ENCODE data around the gene HEPACAM.

The HEPACAM gene

DNA sequence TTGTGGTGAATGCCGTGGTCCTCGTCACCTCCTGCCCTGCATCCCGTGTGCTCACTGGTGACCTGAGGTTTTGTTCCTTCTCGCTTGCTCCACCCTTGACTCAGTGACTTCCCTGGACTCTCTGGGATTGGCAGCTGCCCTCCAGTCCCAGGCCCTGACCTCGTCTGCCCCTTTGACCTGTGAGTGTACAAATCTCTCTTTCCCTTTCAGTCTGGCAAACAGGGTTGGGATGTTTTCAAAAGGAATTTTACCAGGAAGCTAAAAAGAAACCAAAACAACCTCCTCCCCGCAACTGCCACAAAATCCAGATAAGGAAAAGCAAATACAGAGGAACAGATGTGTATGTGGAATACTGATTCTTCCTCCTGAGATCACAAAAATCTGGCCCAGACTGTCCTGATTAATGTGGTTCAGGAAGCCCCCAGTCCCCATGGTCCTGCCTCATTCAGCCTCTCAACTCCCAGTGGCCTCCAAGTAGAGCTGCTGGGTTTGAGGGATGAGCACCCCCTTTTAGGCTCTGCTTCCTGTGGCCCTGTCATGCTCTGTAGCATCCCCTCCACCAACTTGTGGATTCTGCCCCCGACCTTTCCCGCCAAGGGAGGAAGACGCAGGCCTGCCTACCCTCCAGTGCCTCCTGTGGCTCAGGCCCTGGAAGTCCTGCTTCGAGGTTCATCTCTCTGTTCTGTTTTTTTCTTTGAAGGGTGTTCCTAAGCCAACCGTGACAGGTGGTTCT is 53.3 kb downstream of the HEPACAM start:
- DNase-seq: no peak

DNA sequence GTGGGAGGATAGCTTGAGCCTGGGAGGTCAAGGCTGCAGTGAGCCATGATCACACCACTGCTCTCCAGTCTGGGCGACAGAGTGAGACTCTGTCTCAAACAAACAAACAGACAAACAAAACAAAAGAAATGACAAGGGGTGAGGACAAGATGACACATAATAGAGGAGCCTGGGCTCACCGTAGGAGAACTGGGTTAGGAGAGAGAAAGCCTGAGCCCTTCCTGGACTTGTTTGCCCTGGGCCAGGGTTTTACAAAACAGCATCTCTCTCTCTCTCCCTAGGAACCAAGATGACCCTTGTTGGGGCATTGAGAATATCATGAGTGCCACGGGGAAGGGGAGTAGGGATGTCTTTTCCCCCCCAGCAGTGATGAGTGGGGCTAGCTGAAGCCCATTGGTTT is 54.9 kb downstream of the HEPACAM start:
- no peak for DNase-seq

DNA sequence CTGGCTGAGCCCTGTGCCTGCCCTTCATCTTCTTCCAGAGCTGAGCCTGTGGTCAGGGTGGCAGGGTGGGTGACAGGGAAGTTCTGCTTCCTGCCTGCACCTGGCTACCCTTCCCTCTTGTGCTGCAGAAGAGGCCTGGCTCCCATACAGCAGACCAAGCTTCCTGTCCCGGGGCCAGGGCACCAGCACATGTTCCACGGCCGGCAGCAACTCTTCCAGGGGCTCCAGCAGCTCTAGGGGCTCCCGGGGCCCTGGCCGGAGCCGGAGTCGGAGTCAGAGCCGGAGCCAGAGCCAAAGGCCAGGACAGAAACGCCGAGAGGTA is 55.6 kb downstream of the HEPACAM start:
- DNase-seq: no peak

DNA sequence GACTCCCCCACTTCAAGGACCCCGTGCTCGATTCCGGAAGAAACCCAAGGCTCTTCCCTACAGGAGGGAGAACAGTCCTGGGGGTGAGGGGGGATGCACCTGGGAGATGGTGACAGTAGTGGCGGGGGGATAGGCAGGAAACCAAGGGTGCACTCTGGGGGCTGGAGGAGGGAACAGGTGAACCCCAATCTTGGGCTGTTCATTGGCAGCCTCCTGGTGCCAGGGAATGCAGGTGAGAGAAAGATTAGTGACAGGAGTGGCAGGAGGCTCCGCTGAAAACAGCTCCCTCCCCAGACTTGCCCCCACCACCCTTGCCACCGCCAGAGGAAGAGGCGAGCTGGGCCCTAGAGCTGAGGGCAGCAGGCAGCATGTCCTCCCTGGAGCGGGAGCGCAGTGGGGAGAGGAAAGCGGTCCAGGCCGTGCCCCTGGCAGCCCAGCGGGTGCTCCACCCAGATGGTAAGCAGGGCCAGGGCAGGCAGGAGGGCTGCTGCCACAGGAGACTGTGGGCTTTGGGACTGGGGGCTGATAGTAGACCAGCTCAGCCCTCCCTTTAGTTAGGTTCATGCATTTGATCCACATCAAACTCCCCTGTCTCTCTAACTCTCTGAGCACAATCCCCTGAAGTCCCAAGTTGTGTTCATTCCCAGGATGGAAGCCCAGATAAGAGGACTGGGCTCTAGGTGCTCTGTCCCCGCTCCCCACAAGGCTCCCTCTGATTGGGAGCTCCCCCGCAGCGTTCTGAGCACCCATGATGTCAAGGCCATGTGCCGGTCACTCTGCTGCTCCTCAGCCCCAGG is 56.2 kb downstream of the HEPACAM start:
- DNase-seq: no peak

DNA sequence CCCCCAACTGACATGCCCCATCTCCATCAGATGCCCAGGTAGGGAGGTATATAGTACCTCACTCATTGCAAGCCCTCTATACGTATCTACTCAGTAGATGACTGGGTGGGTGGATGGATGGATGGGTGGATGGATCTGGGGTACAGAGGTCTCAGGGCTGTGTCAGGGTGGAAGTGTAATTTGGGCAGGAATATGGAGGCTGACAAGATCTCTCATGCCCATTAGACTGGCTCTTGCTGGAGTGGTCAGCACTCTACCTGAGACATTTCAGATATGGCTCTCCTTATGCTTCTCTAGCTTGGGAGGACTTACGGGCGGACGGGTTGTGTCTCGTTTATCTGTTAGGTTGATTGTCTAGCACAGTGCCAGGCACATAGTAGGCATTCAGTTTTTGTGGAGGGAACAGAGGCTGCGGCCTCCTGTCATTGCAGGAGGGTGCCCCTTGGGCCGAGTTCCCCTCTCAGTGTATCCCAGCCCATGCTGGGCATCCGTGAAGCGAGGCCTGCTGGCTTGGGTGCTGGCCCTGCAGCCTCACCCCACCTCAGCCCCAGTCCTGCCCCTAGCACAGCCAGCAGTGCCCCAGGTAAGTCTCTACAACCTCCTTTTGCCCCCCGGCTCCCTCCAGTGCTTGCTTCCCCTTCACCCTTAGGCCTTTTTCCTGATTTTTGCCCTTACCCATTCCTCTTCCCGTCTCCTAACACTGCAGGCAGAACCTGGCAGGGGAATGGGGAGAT is 56.9 kb downstream of the HEPACAM start:
- DNase-seq: no peak

DNA sequence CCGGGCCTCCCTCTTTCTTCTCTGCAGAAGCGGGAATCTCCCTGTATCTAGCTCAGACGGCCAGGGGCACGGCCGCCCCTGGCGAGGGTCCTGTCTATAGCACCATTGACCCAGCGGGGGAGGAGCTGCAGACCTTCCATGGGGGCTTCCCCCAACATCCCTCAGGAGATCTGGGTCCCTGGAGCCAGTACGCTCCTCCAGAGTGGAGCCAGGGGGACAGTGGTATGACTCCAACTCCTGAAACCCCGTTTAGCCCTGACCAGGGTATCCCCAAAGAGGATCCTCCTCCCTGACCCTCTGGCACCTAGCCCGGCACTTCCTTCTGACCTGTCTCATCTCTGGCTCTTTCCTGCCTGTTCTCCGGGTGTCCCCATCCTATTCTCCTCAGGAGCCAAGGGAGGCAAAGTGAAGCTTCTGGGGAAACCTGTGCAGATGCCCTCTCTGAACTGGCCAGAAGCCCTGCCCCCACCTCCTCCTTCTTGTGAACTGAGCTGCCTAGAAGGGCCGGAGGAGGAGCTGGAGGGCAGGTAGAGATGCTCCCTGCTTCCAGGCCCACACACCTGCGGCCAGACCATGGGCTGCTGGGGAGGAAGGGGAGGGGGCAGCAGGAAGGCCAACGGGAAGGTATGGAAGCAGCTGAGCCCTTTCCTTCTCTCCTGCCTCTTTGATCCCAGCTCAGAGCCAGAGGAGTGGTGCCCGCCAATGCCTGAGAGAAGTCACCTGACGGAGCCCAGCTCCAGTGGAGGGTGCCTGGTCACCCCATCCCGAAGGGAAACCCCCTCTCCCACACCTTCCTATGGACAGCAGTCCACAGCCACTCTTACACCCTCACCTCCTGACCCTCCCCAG is 57.7 kb downstream of the HEPACAM start:
- DNase-seq: no peak

DNA sequence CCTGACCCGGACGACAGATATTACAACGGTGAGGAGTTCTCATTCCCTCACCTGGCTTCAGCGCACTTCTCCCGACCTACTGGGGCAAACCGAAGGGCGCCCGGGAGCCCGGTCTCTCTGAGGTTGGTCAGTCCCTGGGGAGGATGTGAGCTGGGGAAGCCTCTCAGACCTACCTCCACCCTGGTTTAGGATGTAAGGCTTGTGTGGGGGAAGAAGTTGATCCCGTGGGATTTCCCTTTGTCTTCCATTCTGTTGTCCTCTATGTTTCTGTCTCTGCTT is 58.3 kb downstream of the HEPACAM start:
- no peak for DNase-seq

DNA sequence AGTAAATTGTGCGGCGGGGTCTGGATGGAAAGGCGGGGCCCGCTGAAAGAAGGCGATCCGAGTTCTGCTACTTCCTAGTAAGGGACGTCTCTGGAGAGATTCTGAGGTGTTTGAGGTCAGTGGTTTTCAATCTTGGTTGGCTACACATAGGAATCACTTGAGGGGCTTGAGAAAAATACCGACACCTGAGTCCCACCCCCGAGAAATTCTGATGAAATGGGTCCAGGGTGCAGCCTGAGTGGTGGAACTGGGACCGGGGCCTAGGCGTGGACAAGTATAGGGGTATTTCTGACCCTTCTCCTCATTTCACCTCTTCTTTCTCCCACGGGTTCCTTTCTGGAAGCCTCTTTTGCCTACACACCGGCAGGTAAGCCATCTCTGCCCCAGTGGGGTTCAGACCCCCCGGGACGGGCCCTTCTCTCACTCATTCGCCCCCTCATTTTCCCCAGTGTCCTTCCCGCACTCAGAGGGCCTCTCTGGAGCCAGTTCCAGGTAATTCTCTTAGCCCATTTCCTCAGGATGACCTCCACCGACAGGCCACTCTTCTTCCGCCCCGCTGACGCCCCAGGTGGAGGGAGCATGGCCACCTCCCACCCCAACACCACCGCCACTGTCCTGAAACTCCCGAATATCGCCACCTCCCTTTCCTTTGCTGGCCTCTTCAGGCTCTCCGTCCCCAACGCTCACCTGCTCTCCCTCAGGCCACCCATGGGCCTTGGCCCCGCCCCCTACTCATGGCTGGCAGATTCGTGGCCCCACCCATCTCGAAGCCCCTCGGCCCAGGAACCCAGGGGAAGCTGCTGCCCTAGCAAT is 58.8 kb downstream of the HEPACAM start:
- DNase-seq: no peak

DNA sequence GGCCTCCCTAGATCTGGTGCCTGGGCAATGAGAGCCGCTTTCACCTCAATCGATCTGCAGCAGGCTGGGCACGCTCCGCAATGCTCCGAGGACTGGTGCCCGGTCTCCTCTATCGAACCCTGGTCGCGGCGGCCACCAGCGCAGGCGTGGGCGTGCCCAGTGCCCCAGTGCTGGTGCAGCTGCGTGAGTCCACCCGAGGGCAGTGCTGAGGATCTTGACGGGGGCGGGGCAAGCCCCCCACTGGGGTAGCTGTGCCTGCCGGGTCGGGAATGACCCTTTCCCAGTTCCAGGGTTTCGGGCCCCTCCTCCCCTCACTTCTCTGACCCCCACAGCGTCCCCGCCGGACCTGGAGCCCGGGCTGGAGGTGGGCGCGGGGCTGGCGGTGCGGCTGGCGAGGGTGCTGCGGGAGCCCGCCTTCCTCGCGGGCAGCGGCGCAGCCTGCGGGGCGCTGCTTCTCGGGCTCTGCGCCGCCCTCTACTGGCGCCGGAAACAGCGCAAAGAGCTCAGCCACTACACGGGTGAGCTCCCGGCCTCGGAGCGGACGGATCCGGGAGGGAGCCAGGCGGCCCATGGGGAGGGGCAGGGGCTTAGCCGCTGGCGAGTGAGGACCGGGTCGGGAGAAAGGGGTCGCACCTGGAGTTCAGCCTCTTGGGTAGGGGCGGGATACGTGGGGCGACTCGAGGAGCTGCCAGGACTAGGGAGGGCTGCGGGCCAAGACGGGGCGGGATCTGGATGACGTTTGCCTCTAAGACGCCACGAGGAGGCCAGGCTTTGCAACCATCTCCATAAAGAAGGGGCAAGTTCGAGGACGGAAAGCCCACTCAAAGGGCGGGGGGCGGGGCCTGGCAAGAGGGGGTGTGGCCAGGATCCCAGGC is 59.7 kb downstream of the HEPACAM start:
- DNase-seq: peak; percentile 87 to 88

DNA sequence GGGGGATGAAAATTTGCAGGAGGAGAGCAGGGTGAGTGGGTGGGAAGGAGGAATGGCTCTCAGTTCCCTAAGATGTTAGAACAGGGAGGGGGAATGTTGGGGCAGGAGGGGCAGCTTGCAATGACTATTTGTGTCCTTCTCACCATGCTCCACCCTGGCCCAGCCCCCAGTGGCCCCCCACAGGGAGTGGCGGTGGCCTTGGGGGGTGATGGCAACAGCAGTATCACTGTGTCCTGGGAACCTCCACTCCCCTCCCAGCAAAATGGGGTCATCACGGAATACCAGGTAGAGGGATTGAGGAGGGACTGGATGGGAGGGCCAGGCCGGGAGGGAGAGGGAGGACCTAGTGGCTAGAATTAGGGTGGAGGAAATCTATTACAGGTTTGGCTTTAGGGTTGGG is 60.4 kb downstream of the HEPACAM start:
- DNase-seq: no peak

DNA sequence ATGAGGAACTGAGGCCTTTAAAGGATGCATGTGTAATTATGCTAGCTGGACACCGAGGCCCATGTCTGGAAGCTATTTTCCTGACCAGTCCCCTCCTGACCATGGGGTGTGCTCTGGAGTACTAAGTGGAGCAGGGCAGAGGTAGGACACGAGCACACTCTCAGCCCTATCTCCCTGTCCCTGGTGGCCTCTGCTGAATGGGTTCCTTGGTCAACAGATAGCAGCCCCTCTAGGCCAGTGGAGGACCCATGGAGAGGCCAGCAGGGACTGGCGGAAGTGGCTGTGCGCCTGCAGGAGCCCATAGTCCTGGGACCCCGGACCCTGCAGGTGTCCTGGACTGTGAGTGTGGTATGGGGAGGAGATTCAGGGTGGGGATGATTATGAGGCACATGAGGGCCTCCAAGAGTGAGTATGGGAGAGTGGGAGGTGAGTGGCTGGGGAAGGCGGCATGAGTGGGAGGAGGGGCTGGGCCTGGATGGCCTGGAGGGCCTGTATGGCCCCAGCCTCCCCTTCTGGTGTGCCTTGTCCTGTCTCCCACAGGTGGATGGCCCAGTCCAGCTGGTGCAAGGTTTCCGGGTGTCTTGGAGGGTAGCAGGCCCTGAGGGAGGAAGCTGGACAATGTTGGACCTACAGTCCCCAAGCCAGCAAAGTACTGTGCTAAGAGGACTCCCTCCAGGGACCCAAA is 61.1 kb downstream of the HEPACAM start:
- DNase-seq: no peak

DNA sequence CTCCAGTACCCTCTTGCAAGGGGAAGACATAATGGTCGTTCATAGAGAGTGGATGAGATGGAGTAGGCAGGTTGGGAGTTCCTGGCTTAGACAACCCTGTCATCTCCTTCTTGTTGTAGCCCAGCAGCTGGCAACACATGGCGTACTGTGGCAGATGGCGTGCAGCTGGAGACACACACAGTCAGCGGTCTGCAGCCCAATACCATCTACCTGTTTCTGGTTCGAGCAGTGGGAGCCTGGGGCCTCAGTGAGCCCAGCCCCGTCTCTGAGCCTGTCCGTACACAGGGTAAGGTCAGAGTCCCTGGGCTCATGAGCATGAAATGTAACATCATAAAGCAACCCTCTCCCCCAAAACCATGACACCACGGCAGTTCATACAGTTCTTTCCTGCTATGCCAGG is 61.9 kb downstream of the HEPACAM start:
- DNase-seq: no peak

DNA sequence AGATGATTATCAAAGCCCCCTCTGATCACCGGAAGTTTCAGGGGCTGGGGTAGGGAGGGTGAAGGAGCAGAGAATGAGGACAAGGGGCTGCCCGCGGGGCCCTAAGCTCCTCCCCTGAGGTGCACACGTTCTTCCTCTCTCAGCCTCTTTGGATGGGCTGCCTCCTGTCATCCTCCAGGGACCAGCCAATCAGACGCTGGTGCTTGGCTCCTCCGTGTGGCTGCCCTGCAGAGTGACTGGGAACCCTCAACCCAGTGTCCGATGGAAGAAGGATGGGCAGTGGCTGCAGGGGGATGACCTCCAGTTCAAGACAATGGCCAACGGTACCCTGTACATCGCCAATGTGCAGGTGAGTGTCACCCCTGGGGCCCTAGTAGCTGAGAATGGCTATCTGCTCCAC is 63.1 kb downstream of the HEPACAM start:
- no peak for DNase-seq

DNA sequence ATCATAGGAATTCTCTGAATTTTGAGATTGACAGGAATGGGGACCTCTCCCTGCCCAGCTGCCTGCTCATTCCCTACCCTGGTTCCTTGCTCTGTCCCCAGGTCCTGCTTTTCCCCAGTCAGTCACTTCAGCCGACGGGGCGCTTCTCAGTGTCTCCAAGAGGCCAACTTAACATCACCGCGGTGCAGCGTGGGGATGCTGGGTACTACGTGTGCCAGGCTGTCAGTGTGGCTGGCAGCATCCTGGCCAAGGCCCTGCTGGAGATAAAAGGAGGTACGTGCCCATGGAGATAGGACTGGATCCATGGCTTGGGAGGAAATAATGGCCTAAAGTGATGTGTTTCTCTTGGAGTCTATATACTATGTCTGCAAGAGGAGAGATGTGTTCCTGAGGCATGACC is 63.6 kb downstream of the HEPACAM start:
- DNase-seq: no peak

DNA sequence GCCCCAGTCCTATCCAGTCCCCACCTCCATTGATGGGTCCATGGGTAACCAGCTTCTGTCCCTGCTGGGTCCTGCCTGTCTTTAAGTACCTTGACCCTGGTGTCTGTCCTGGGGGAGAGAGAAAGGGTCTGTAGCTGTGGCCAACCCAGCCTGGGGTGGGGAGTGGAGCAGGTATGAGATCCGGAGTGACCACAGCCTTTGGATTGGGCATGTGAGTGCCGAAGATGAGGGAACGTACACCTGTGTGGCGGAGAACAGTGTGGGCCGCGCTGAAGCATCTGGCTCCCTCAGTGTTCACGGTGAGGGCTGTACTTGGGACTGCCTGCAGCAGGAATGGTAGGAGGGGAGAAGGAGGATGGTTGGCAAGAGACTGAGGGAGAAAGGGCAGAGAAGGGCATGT is 65.4 kb downstream of the HEPACAM start:
- DNase-seq: no peak

DNA sequence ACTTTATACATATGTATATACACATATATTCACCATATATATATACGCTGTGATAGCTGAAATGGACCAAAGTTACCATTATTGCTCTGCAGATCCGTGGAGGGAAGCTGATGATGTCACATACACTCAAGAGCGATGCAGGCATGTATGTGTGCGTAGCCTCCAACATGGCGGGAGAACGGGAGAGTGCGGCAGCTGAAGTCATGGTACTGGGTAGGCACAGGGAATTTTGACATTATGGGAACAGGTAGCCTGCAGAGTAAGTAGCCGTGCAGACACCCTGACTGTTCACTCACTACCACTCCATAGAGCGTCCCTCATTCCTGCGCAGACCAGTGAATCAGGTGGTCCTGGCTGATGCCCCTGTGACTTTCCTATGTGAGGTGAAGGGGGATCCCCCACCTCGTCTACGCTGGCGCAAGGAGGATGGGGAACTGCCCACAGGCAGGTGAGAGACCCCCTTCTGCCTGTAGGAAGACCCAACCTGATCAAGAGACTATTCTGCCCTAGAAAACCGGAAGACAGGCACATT is 65.9 kb downstream of the HEPACAM start:
- no peak for DNase-seq

DNA sequence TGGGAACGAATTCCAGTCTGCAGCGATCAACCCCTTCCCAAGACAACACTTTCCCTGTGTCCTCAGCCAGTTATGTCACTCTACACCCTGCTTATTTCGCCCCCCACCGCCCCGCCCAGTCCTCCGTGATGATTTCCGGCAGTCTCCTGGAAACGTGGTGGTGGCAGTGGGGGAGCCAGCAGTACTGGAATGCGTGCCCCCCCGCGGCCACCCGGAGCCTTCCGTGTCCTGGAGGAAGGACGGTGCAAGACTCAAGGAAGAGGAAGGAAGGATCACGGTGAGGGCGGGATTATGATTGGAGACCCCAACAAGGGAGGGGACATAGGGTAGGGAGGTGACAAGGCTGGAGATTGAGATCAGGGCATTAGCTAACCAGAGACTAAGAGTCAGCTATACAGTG is 66.5 kb downstream of the HEPACAM start:
- DNase-seq: no peak

All from SW 1271 (cell line).